SK-N-SH treated with all-trans-retinoic acid at 6 μM for 48 hours (cell line): Measurements from ENCODE around the gene TMC5.

Source experiments
- BACH2 ChIP-seq: fragments of 250-450 bp; sonication (Bioruptor Pico); IDR thresholded peaks from 2 replicates; pipeline ENCODE4 v1.9.0; 2021; ENCODE audit warnings: mild to moderate bottlenecking, borderline replicate concordance
- CREB5 ChIP-seq: fragments of 250-450 bp; sonication (Bioruptor Pico); IDR thresholded peaks from 2 replicates; pipeline ENCODE4 v1.5.1; 2020; ENCODE audit warnings: low read depth, mild to moderate bottlenecking, moderate library complexity
- POU6F1 ChIP-seq: fragments of 250-450 bp; sonication (Bioruptor Pico); IDR thresholded peaks from 2 replicates; pipeline ENCODE4 v1.8.0; 2021; ENCODE audit warnings: low read depth, mild to moderate bottlenecking, moderate library complexity, borderline replicate concordance
- RARB ChIP-seq: fragments of 250-450 bp; sonication (Bioruptor Pico); IDR thresholded peaks from 2 replicates; pipeline ENCODE4 v1.8.0; 2021; ENCODE audit warnings: mild to moderate bottlenecking, moderate library complexity
- ZFP3 ChIP-seq: fragments of 250-450 bp; sonication (Bioruptor Pico); IDR thresholded peaks from 2 replicates; pipeline ENCODE4 v1.5.0; 2020; ENCODE audit warnings: mild to moderate bottlenecking, moderate library complexity
- ZFP30 ChIP-seq: fragments of 450-650 bp; formaldehyde crosslinking; IDR thresholded peaks from 2 replicates; pipeline ENCODE4 v1.5.0; 2022; ENCODE audit warnings: mild to moderate bottlenecking, moderate library complexity

DNA sequence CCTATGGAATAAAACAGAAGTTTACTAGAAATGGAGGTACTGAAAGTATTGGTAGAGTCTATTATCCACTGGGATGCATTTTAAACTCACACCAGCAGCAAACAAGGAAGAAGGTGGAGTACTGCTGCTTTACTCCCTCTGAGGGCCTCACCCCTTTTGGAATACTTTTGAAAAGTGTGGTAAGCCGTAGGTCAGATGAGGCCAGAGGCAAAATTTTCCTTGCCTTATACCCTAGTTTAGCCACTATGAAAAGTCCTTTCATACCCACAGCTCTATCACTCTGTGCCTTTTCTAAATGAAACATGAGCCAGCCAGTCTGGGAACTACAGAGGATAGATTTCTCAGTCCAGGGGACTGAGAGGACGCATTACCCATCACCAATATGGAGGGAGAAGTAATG is 90.2 kb downstream of the TMC5 start:
- no peak for TF ChIP-seq ZFP3
- TF ChIP-seq CREB5 (CRISPR knock-in tag) = no peak
- TF ChIP-seq RARB (CRISPR knock-in tag) = no peak
- no peak for TF ChIP-seq ZFP30 (CRISPR knock-in tag)
- TF ChIP-seq BACH2 = no peak
- TF ChIP-seq POU6F1 (CRISPR knock-in tag) = no peak
